Measurements from ENCODE around the gene RXRA. TPM values are rescaled to one million over a fixed set of nuclear protein-coding genes. Genes with fewer than 3 reads are reported as not detected.

Gene RXRA
- total and polyA plus RNA-seq, 2 of the 13 experiments (the other 11 are each of a cell fraction or from before 2014, with no cell fraction given) = 18.9 to 29.2 TPM

GRCh38 chr9:134383148-134383547 is 56.9 kb downstream of the RXRA start (continued):
- TF ChIP-seq ATF7-NPFF (CRISPR knock-in tag; IDR thresholded peaks at IDR 0.05; ENCODE audit: low read depth) = no peak
- TF ChIP-seq ZNF891 (CRISPR knock-in tag; IDR thresholded peaks at IDR 0.05) = no peak
- no peak for TF ChIP-seq SKIL (CRISPR knock-in tag; IDR thresholded peaks at IDR 0.05; ENCODE audit: borderline replicate concordance)
- no peak for TF ChIP-seq ZNF333 (CRISPR knock-in tag; IDR thresholded peaks at IDR 0.05; ENCODE audit: borderline replicate concordance)
- TF ChIP-seq ZNF704 (CRISPR knock-in tag; IDR thresholded peaks at IDR 0.05; ENCODE audit: borderline replicate concordance) = peak; percentile 43; the same call in 1 of the 2 replicates
- peak; percentile 96 for TF ChIP-seq ZNF329 (CRISPR knock-in tag; IDR thresholded peaks at IDR 0.05; ENCODE audit: low read depth)
- TF ChIP-seq JUNB (CRISPR knock-in tag; IDR thresholded peaks at IDR 0.05; ENCODE audit: borderline replicate concordance) = no peak
- TF ChIP-seq ZBTB8A (CRISPR knock-in tag; IDR thresholded peaks at IDR 0.05; ENCODE audit: borderline replicate concordance, low read depth) = no peak

GRCh38 chr9:134384811-134385479 is 58.7 kb downstream of the RXRA start:
- FAIRE-seq = no peak
- CTCF ChIA-PET (ENCODE audit: low intra/inter-chr PET ratio, low total read pairs) = no interaction called here
- no peak overlapping the region for H3K27ac ChIP-seq (ENCODE audit: extremely low read length, insufficient read depth, low read length)

More at GRCh38 chr9:134384811-134385479, 58.7 kb downstream of the RXRA start:
- Histone ChIP-seq H3K79me2 (ENCODE audit: insufficient read depth, low read length) (peaks cover 75% of the 10 kb centered on the region), H3K9ac (ENCODE audit: insufficient read depth, low read depth, low read length) (no peak overlapping the region), H3K4me1 (ENCODE audit: insufficient read depth, low read length) (peaks cover 63% of the 10 kb centered on the region), H3K4me3 (replicated peaks in 1 of 3; ENCODE audit: insufficient read depth in 1 of 3, low read depth in 2 of 3, low read length in 3 of 3) (no peak overlapping the region), H3K4me2 (ENCODE audit: low read depth, low read length) (no peak overlapping the region), H3K9me3 (ENCODE audit: low read length) (no peaks in the 10 kb centered on the region), H4K20me1 (ENCODE audit: insufficient read depth, low read length) (peaks cover 82% of the 10 kb centered on the region), H3K36me3 (replicated peaks in 1 of 2; ENCODE audit: control insufficient read depth in 1 of 2, insufficient read depth in 2 of 2, low read length in 2 of 2) (no peaks in the 10 kb centered on the region), H3K27me3 (ENCODE audit: control insufficient read depth in 1 of 2, insufficient read depth in 2 of 2, low read length in 2 of 2) (no peaks in the 10 kb centered on the region), H2AFZ (ENCODE audit: low read length) (no peak overlapping the region)
- POLR2A ChIA-PET = interaction anchor here (1.4 kb wide), 1 partner anchor 11 kb away, joined by 3 read pairs; no protein-coding TSS in a partner anchor
- no TSS peak for BruUV-seq (replicated peaks)
- WGBS (ENCODE audit: low lambda C conversion rate) = 89% methylated on average over 9 of the region's 19 CpGs
- ATAC-seq = no peak
- TF ChIP-seq ZNF18 (CRISPR knock-in tag; IDR thresholded peaks at IDR 0.05; ENCODE audit: insufficient replicate concordance) (no peak), HNRNPL (IDR thresholded peaks at IDR 0.05; ENCODE audit: low read depth, low read length) (peak; percentile 58; the same call in 1 of the 2 replicates), CTCF (CRISPR knock-in tag; IDR thresholded peaks at IDR 0.05) (peak; percentile 12; the same call in 1 of the 2 replicates), ZNF552 (CRISPR knock-in tag; IDR thresholded peaks at IDR 0.05; ENCODE audit: borderline replicate concordance) (no peak)
- in situ Hi-C loops (cut with HindIII; ENCODE audit: extremely low pct_ligation_motif_present, low pct_unique_long_range_greater_than_20kb) = no loop called here
- DNase-seq (ENCODE audit: low spot score) = no peak
- intact Hi-C loops (cut with micrococcal nuclease; ENCODE audit: unreplicated experiment) = loop anchor here (10.0 kb wide), 1 partner anchor 50 kb away; no protein-coding TSS in a partner anchor
